PC-3 (cell line): ENCODE results near the gene NAV1. TPM values are rescaled to one million over a fixed set of nuclear protein-coding genes. Genes with fewer than 3 reads are reported as not detected.

ENCODE experiments used
- ATAC-seq: fragments of 200-7000 bp; cut with Tn5 transposase; 2 replicates; pipeline ENCODE4 v1.9.1; 2020; ENCODE audit warnings: mild to moderate bottlenecking, moderate library complexity
- BruUV-seq: library from RNA; stranded (reverse); fragments of 400-500 nt; replicated peaks from 2 replicates; lab custom pipeline; 2021; lab: Mats Ljungman, UMichigan
- CTCF ChIA-PET: fragments of 300-600 bp; sonication (Branson Sonifier 250); formaldehyde crosslinking; loops from one replicate; lab custom pipeline; 2022; ENCODE audit warnings: antibody characterized with exemption; lab: Charles Lee
- POLR2A ChIA-PET: fragments of 300-600 bp; sonication (Branson Sonifier 250); formaldehyde crosslinking; loops from one replicate; lab custom pipeline; 2022; ENCODE audit warnings: antibody characterized with exemption; ENCODE audit not compliant: unreplicated experiment; lab: Charles Lee
- DNase-seq: peaks from one replicate; pipeline ENCODE4 v3.0.0-alpha.2; 2015
- H2AFZ ChIP-seq: fragments of 300-600 bp; sonication (generic); 2 replicates; pipeline ENCODE4 v1.6.0; 2016; ENCODE audit warnings: antibody characterized with exemption, low read length
- H3F3A ChIP-seq: fragments of 300-600 bp; sonication (generic); one replicate; pipeline ENCODE4 v1.6.0; 2017; ENCODE audit warnings: antibody characterized with exemption, low read length, control low read depth, mild to moderate bottlenecking; ENCODE audit not compliant: unreplicated experiment
- H3K27ac ChIP-seq: fragments of 300-600 bp; sonication (generic); 2 replicates; pipeline ENCODE4 v1.5.1; 2016; ENCODE audit warnings: mild to moderate bottlenecking, low read length
- H3K27me3 ChIP-seq: fragments of 300-600 bp; sonication (generic); 2 replicates; pipeline ENCODE4 v1.6.1; 2016; ENCODE audit warnings: low read length, mixed read lengths
- H3K36me3 ChIP-seq: fragments of 300-600 bp; sonication (generic); 2 replicates; pipeline ENCODE4 v1.6.1; 2016; ENCODE audit warnings: low read depth, mixed run types, low read length, mixed read lengths
- H3K4me1 ChIP-seq: fragments of 300-600 bp; sonication (generic); 2 replicates; pipeline ENCODE4 v1.5.1; 2016; ENCODE audit warnings: low read length; ENCODE audit not compliant: insufficient read depth
- H3K4me2 ChIP-seq: fragments of 300-600 bp; sonication (generic); 2 replicates; pipeline ENCODE4 v1.6.0; 2016; ENCODE audit warnings: low read length
- H3K4me3 ChIP-seq: fragments of 300-600 bp; sonication (generic); 2 replicates; pipeline ENCODE4 v1.5.1; 2016; ENCODE audit warnings: mild to moderate bottlenecking, low read length, mixed read lengths
- H3K79me2 ChIP-seq: fragments of 300-600 bp; sonication (generic); 2 replicates; pipeline ENCODE4 v1.6.1; 2017; ENCODE audit warnings: low read length, mixed read lengths
- H3K9ac ChIP-seq: fragments of 300-600 bp; sonication (generic); 2 replicates; pipeline ENCODE4 v1.6.0; 2016; ENCODE audit warnings: mild to moderate bottlenecking, low read length
- H3K9me2 ChIP-seq: fragments of 300-600 bp; sonication (generic); replicated peaks from 2 replicates; pipeline ENCODE4 v1.6.1; 2016; ENCODE audit warnings: mixed run types, low read length, mixed read lengths
- H3K9me3 ChIP-seq: fragments of 300-600 bp; sonication (generic); 2 replicates; pipeline ENCODE4 v1.6.1; 2016; ENCODE audit warnings: low read length, mixed read lengths
- H4K20me1 ChIP-seq: fragments of 300-600 bp; sonication (generic); 2 replicates; pipeline ENCODE4 v1.6.1; 2016; ENCODE audit warnings: low read length, mixed read lengths
- CTCF ChIP-seq: fragments of 300-600 bp; sonication (generic); conservative IDR thresholded peaks from 2 replicates; pipeline ENCODE4 v1.5.1; 2017; ENCODE audit warnings: antibody characterized with exemption, low read depth, mild to moderate bottlenecking, low read length
- EZH2 ChIP-seq: fragments of 300-600 bp; sonication (generic); IDR thresholded peaks from one replicate; pipeline ENCODE4 v1.6.1; 2017; ENCODE audit warnings: antibody characterized with exemption, mild to moderate bottlenecking, low read length; ENCODE audit not compliant: unreplicated experiment
- EZH2phosphoT487 ChIP-seq: fragments of 300-600 bp; sonication (generic); IDR thresholded peaks from 2 replicates; pipeline ENCODE4 v1.6.1; 2018; ENCODE audit warnings: mild to moderate bottlenecking, antibody characterized with exemption, low read length, borderline replicate concordance
- intact Hi-C: fragments of 100-400 bp; cut with micrococcal nuclease; formaldehyde crosslinking; loops from 2 replicates; pipeline ENCODE4 v1.9.0; 2023
- total RNA-seq: library from RNA; depleted of rRNA; stranded (reverse); fragments of >200 nt; gene quantifications from 2 replicates; pipeline ENCODE4 v1.2.3, GENCODE V29; 2014

NAV1 gene
- total RNA-seq, 1 experiment from 2014 or later, result 2.6 TPM

GRCh38 chr1:201570181-201570885 is 31.4 kb downstream of the NAV1 start:
- no peak overlapping the region for H3K4me2 ChIP-seq
- H3F3A ChIP-seq, result no peaks in the 10 kb centered on the region
- no peak overlapping the region for H3K4me3 ChIP-seq
- H3K79me2 ChIP-seq, result no peaks in the 10 kb centered on the region
- CTCF ChIA-PET, result no interaction called here
- no peaks in the 10 kb centered on the region for H3K4me1 ChIP-seq
- no peak overlapping the region for H2AFZ ChIP-seq
- no peaks in the 10 kb centered on the region for H3K27me3 ChIP-seq
- no peak overlapping the region for H3K9ac ChIP-seq
- H4K20me1 ChIP-seq, result no peaks in the 10 kb centered on the region
- no peaks in the 10 kb centered on the region for H3K36me3 ChIP-seq
- intact Hi-C loops, result no loop called here
- no peak for TF ChIP-seq EZH2
- TF ChIP-seq CTCF, result no peak
- no peak for TF ChIP-seq EZH2phosphoT487
- no peak for DNase-seq
- BruUV-seq, result no TSS peak
- POLR2A ChIA-PET, result no interaction called here
- H3K9me2 ChIP-seq, result no peaks in the 10 kb centered on the region
- no peak for ATAC-seq
- no peaks in the 10 kb centered on the region for H3K9me3 ChIP-seq
- no peak overlapping the region for H3K27ac ChIP-seq

GRCh38 chr1:201570886-201571624 is 32.1 kb downstream of the NAV1 start:
- no peaks in the 10 kb centered on the region for H3K9me3 ChIP-seq
- H2AFZ ChIP-seq, result no peak overlapping the region
- H4K20me1 ChIP-seq, result no peaks in the 10 kb centered on the region
- H3K79me2 ChIP-seq, result no peaks in the 10 kb centered on the region
- POLR2A ChIA-PET, result no interaction called here
- no peak overlapping the region for H3K9ac ChIP-seq
- ATAC-seq (no peak), DNase-seq (no peak)
- H3K4me3 ChIP-seq, result no peak overlapping the region
- CTCF ChIA-PET, result no interaction called here
- no peak overlapping the region for H3K27ac ChIP-seq
- no peaks in the 10 kb centered on the region for H3K36me3 ChIP-seq
- H3K4me2 ChIP-seq, result no peak overlapping the region
- H3K4me1 ChIP-seq, result no peaks in the 10 kb centered on the region
- no peaks in the 10 kb centered on the region for H3K27me3 ChIP-seq
- intact Hi-C loops, result no loop called here
- no peaks in the 10 kb centered on the region for H3K9me2 ChIP-seq
- TF ChIP-seq CTCF (no peak), EZH2phosphoT487 (no peak), EZH2 (no peak)
- no TSS peak for BruUV-seq
- no peaks in the 10 kb centered on the region for H3F3A ChIP-seq

- ATAC-seq, result no peak
- BruUV-seq, result no TSS peak
Observed at GRCh38 chr1:201573030-201573429, 34.1 kb downstream of the NAV1 start.

More at GRCh38 chr1:201573030-201573429, 34.1 kb downstream of the NAV1 start:
- Histone ChIP-seq H3K4me3 (no peak overlapping the region), H3K27me3 (no peaks in the 10 kb centered on the region), H3K9me3 (no peaks in the 10 kb centered on the region), H4K20me1 (no peaks in the 10 kb centered on the region), H3K4me1 (no peaks in the 10 kb centered on the region), H3K4me2 (no peak overlapping the region), H3F3A (no peaks in the 10 kb centered on the region), H3K36me3 (no peaks in the 10 kb centered on the region), H2AFZ (no peak overlapping the region), H3K27ac (no peak overlapping the region), H3K9ac (no peak overlapping the region), H3K9me2 (no peaks in the 10 kb centered on the region), H3K79me2 (no peaks in the 10 kb centered on the region)
- CTCF ChIA-PET, result no interaction called here
- TF ChIP-seq EZH2, result no peak
- no peak for TF ChIP-seq EZH2phosphoT487
- no peak for TF ChIP-seq CTCF
- intact Hi-C loops, result no loop called here
- DNase-seq, result no peak
- POLR2A ChIA-PET, result no interaction called here
